Lung (tissue), 12 donors: Measurements from ENCODE around the gene OLFM2. TPM values are rescaled to one million over a fixed set of nuclear protein-coding genes. Genes with fewer than 3 reads are reported as not detected.
"Not testable (repeated sequence)": the region's sequence is repeated elsewhere in the genome, so short reads cannot be mapped to it uniquely, and the experiment has no call there.

Experiments
- ATAC-seq: fragments of 200-7000 bp; cut with Tn5 transposase; one replicate; pipeline ENCODE4 v1.9.1; 2020; ENCODE audit warnings: moderate number of reproducible peaks; ENCODE audit not compliant: insufficient read depth, low FRiP score
- DNase-seq, 3 donors: peaks; one replicate each; pipeline ENCODE4 v3.0.0-alpha.2; 2013 to 2017
- H3K27ac ChIP-seq, 2 donors: one replicate each; pipeline ENCODE4 v1.5.1; 2013; ENCODE audit warnings: mild to moderate bottlenecking in 2 of 2, moderate library complexity in 2 of 2, control low read depth in 1 of 2, inconsistent platforms in 1 of 2, low read depth in 1 of 2, low read length in 1 of 2
- H3K27me3 ChIP-seq, 3 donors: one replicate each; pipeline ENCODE4 v1.5.1; 2013; ENCODE audit warnings: low read length in 2 of 3; ENCODE audit not compliant: control insufficient read depth in 3 of 3, insufficient read depth in 3 of 3
- H3K36me3 ChIP-seq, 4 donors: one replicate each; pipeline ENCODE4 v1.5.1; 2013; ENCODE audit warnings: low read length in 4 of 4, mild to moderate bottlenecking in 1 of 4, moderate library complexity in 1 of 4; ENCODE audit not compliant: control insufficient read depth in 4 of 4, insufficient read depth in 4 of 4
- H3K4me1 ChIP-seq, 5 donors: one replicate each; pipeline ENCODE4 v1.5.1; 2013; ENCODE audit warnings: low read length in 5 of 5, mild to moderate bottlenecking in 2 of 5, moderate library complexity in 1 of 5; ENCODE audit not compliant: control insufficient read depth in 5 of 5, insufficient read depth in 5 of 5
- H3K4me3 ChIP-seq: one replicate; pipeline ENCODE4 v1.5.1; 2013; ENCODE audit warnings: mild to moderate bottlenecking, control low read depth, moderate library complexity
- H3K9ac ChIP-seq, 2 donors: one replicate each; pipeline ENCODE4 v1.5.1; 2013; ENCODE audit warnings: low read length in 2 of 2, control low read depth in 1 of 2; ENCODE audit not compliant: insufficient read depth in 1 of 2
- H3K9me3 ChIP-seq, 4 donors: one replicate each; pipeline ENCODE4 v1.5.1; 2013; ENCODE audit warnings: low read length in 3 of 4, mild to moderate bottlenecking in 1 of 4, moderate library complexity in 1 of 4; ENCODE audit not compliant: control insufficient read depth in 4 of 4, insufficient read depth in 3 of 4
- WGBS, 2 donors: extraction: QIAGEN DNeasy Blood & Tissue Kit; methylation state at CpG; one replicate each; pipeline ENCODE4 v1.1.7; 2013; 5-methylcytosine and 5-hydroxymethylcytosine counted together
- polyA plus RNA-seq, 2 donors: library from polyadenylated mRNA; stranded (reverse); fragments of 200-250 nt; gene quantifications; one replicate each; pipeline ENCODE4 v1.2.1, GENCODE V29; 2013
- total RNA-seq, 2 donors: library from RNA; depleted of rRNA in 1 of 2; stranded (reverse); fragments of >200 nt in 1 of 2; gene quantifications; one replicate each; pipeline ENCODE4 v1.2.1, GENCODE V29; 2014 to 2021
- TF ChIP-seq, protein P1 (sequence below): IDR thresholded peaks from 2 replicates; pipeline ENCODE4 v1.5.1; 2012; ENCODE audit warnings: mild to moderate bottlenecking; ENCODE audit errors: control extremely low read depth, extremely low read depth
- donor health status: control.
- donor health status: control.
- donor health status: Bipolar disorder and iron deficiency.
- donor health status: healthy.
- donor health status: DM: yes; HTN: yes; CAD: no.

Gene OLFM2
- total and polyA plus RNA-seq, 4 donors: 2.2 to 14.3 (median 8.8) TPM

DNA sequence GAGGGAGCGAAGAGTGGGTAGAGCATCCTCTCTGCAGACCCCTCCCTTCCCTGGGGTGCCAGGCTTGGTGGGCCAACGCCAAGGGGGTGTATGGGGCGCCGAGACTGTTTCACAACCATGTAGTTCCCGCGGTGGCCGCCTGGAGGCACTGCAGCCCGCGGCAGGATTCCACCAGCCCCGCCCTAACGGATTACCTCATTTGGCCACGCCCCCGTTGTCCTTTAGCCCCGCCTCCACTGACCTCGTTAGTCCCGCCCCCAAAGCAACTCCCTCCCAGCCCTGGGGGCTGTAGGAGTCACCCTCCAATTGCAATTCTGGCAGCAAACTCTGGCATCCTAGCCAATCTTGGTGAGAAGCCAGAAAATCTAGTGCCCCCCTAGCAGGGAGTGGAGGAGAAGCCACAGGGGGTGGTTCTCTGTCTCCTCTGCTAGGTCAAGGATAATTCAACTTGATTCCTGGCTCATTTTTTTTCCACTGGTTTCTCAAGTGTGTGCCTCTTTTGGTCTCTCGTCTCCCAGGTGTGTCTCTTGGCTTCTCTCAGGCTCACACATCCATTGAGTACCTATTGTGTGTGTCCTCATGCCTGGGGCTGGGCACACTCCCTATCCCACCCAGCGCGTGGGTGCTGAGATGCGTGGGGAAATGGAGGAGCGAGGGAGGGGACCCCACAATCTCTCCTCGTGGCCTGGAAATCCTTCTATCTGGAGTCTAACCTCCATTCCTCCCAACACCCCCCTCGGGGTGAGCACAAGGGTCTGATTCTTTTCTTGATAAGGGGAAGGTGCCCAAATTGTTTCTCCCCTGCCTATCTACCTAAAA, 2.0 kb downstream of the OLFM2 start:
- Histone ChIP-seq H3K36me3 (no peaks in the 10 kb centered on the region), H3K9ac (no peak overlapping the region), H3K27me3 (peaks cover 0 to 18% (median 13%) of the 10 kb centered on the region in 3 donors), H3K9me3 (no peaks in the 10 kb centered on the region), H3K27ac (no peak overlapping the region), H3K4me3 (no peak overlapping the region), H3K4me1 (peaks cover 0 to 9% (median 2%) of the 10 kb centered on the region in 5 donors)
- DNase-seq: peak; percentile 42 to 74 (median 71)
- WGBS, 2 donors: 10 to 11% methylated on average over 23 of the region's 23 CpGs
- no peak for ATAC-seq
- TF ChIP-seq, protein P1, sequence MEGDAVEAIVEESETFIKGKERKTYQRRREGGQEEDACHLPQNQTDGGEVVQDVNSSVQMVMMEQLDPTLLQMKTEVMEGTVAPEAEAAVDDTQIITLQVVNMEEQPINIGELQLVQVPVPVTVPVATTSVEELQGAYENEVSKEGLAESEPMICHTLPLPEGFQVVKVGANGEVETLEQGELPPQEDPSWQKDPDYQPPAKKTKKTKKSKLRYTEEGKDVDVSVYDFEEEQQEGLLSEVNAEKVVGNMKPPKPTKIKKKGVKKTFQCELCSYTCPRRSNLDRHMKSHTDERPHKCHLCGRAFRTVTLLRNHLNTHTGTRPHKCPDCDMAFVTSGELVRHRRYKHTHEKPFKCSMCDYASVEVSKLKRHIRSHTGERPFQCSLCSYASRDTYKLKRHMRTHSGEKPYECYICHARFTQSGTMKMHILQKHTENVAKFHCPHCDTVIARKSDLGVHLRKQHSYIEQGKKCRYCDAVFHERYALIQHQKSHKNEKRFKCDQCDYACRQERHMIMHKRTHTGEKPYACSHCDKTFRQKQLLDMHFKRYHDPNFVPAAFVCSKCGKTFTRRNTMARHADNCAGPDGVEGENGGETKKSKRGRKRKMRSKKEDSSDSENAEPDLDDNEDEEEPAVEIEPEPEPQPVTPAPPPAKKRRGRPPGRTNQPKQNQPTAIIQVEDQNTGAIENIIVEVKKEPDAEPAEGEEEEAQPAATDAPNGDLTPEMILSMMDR: peak; percentile 54

DNA sequence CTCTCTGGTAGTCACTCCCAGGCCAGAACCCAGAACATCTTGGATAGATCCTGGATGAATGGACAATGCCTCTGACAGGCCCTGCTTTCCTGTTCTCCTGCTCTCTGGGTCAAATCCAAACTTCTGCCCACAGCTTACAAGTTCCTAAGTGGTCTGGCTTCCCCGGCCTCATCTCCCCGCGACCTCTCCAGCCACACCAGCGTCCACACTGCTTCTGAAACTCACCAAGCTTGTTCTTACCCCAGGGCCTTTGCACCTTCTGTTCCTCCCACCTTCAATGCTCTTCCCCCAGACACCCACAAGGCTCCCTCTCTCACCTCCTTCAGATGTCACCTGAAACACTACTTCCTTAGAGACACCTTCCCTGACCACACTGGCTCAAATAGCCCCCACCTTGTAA, 3.5 kb downstream of the OLFM2 start:
- Histone ChIP-seq H3K4me3 (no peak overlapping the region), H3K9me3 (no peaks in the 10 kb centered on the region), H3K27ac (no peak overlapping the region), H3K36me3 (no peaks in the 10 kb centered on the region), H3K4me1 (peaks cover 0 to 9% (median 2%) of the 10 kb centered on the region in 5 donors), H3K9ac (no peak overlapping the region), H3K27me3 (peaks cover 0 to 18% (median 13%) of the 10 kb centered on the region in 3 donors)
- ATAC-seq (no peak), DNase-seq (no peak)
- 78 to 95% methylated on average over 4 of the region's 4 CpGs for WGBS, 2 donors
- TF ChIP-seq, protein P1: no peak

DNA sequence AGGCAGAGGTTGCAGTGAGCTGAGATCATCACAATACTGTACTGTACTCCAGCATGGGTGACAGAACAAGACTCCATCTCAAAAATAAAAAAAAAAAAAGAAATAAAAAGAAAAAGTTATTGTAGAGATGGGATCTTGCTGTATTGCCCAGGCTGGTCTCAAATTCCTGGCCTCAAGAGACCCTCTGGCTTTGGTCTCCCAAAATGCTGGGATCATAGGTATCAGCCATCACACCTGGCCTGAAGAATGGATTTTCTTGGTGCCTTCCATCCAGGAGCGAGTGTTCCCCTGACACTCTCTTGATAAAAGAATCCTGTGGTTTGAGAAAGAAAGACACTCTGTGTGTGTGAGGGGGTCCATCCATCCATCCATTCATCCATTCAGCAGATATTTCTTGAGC, 4.7 kb downstream of the OLFM2 start:
- Histone ChIP-seq H3K4me3 (no peak overlapping the region), H3K4me1 (peaks cover 0 to 8% (median under 1%) of the 10 kb centered on the region in 5 donors), H3K9ac (no peak overlapping the region), H3K36me3 (no peaks in the 10 kb centered on the region), H3K27ac (no peak overlapping the region), H3K9me3 (no peaks in the 10 kb centered on the region), H3K27me3 (peaks cover 0 to 16% (median 13%) of the 10 kb centered on the region in 3 donors)
- DNase-seq (no peak), ATAC-seq (no peak)
- 89 to 92% methylated on average over 1 of the region's 1 CpG for WGBS, 2 donors
- TF ChIP-seq, protein P1: no peak

DNA sequence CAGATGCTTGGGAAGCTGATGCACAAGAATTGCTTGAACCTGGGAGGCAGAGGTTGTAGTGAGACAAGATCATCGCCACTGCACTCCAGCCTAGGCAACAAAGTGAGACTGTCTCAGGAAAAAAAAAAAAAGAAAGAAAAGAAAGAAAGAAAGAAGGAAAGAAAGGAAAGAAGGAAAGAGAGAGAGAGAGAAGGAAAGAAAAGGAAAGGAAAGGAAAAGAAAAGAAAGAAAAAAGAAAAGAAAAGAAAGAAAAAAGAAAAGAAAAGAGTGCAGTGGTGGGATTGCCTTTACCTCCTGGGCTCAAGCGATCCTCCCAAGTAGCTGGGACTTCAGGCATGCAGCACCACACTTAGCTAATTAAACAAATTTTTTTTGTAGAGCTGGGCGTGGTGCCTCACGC, 12.9 kb downstream of the OLFM2 start:
- no peak overlapping the region for H3K9ac ChIP-seq
- ATAC-seq (no peak), DNase-seq (no peak)
- H3K27ac ChIP-seq: no peak overlapping the region
- no peaks in the 10 kb centered on the region for H3K4me1 ChIP-seq
- H3K36me3 ChIP-seq: no peaks in the 10 kb centered on the region
- no peaks in the 10 kb centered on the region for H3K27me3 ChIP-seq
- TF ChIP-seq, protein P1: no peak
- 87 to 96% methylated on average over 4 of the region's 4 CpGs for WGBS, 2 donors
- H3K4me3 ChIP-seq: no peak overlapping the region
- no peaks in the 10 kb centered on the region for H3K9me3 ChIP-seq

DNA sequence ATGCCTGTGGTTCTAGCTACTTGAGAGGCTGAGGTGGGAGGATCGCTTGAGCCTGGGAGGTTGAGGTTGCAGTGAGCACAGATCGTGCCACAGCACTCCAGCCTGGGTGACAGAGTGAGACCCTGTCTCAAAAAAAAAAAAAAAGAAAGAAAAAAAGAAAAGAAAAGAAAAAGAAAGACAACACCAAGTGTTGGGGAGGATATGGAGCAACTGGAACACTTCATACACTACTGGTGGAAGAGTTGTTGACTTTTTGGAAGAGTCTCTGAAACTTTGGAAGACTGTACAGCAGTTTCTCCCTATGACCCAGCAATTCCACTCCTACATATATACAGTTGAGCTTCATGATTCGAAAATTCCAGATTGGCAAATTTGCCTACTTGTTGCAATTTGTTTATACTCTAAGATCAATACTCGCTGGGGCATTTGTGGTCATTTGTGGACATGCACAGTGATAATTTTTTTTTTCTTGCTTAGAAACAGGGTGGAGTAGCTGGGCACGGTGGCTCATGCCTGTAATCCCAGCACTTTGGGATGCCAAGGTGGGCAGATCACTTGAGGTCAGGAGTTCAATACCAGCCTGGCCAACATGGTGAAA, 13.4 kb downstream of the OLFM2 start:
- not testable (repeated sequence) for H3K27me3 ChIP-seq, H3K4me3 ChIP-seq, H3K36me3 ChIP-seq, ATAC-seq, DNase-seq, H3K9me3 ChIP-seq, H3K9ac ChIP-seq, H3K4me1 ChIP-seq, H3K27ac ChIP-seq
- 86 to 91% methylated on average over 5 of the region's 5 CpGs for WGBS, 2 donors
